GM12865 (cell line): ENCODE results near the gene ALDH8A1.
"Not testable (repeated sequence)": the region's sequence is repeated elsewhere in the genome, so short reads cannot be mapped to it uniquely, and the experiment has no call there.

Experiments used
- DNase-seq: peaks from one replicate; pipeline ENCODE4 v3.0.0; 2010; ENCODE audit warnings: low read depth
- H3K4me3 ChIP-seq: 2 replicates; pipeline ENCODE4 v1.5.1; 2011; ENCODE audit warnings: mild to moderate bottlenecking, low read depth, low read length, control low read depth
- CTCF ChIP-seq: IDR thresholded peaks from 2 replicates; pipeline ENCODE4 v1.5.1; 2011; ENCODE audit warnings: low read length, control low read depth, low read depth, inconsistent platforms; ENCODE audit not compliant: insufficient read depth; ENCODE audit errors: missing control alignments

ALDH8A1 gene

DNA sequence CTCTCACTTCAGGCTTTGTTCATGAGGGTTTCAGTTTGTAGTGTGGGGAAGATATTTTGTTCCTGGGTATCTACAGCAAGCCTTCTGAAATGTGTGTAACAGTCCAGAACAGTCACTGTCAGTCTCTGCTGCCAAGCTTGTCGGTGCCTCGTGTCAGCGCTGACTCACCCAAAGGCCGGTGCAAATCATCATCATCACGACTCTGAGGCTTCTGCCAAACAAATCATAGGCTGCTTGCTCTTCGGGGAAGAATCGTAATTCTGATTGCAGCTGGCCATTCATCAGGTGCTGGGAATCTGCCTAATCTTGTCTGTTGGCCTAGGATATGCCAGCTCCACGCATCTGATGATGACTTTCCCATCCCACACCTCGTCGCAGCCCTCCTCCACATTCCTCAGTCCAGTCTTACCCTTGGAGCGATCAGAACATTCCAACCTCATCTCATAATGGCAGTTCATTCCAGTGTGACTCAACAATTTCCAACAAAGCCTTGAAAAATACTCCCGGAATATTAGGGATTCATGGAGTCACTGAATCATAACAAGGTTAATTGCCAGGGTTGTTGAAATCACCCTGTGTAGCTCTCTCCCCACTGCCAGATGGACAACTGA, 40.9 kb downstream of the ALDH8A1 start:
- TF ChIP-seq CTCF: no peak
- DNase-seq: no peak
- no peak overlapping the region for H3K4me3 ChIP-seq

DNA sequence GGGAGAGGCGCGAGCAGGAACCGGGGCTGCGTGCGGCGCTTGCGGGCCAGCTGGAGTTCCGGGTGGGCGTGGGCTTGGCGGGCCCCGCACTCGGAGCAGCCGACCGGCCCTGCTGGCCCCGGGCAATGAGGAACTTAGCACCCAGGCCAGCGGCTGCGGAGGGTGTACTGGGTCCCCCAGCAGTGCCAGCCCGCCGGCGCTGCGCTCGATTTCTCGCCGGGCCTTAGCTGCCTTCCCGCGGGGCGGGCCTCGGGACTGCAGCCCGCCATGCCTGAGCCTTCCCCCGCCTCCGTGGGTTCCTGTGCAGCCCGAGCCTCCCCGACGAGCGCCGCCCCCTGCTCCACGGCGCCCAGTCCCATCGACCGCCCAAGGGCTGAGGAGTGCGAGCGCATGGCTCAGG, 45.2 kb downstream of the ALDH8A1 start:
- not testable (repeated sequence) for H3K4me3 ChIP-seq, DNase-seq

DNA sequence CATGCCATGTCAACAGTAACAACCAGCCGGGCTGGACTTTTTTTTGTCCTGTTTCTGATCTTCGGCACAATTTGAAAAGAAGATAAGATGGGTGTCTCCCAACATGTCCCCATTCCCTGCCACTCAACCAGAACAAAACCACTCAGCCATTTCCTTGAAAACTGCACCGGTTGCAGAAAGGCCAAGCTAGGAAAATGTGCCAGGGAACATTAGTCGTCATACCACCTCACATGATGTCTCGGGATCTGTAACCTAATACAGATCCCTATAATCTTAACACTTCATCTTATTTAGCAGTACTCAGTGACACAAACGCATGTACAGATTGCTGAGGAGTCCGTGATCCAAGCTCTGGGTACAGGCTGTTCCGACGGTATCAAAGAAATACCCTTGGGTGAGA, 46.5 kb downstream of the ALDH8A1 start:
- no peak overlapping the region for H3K4me3 ChIP-seq
- TF ChIP-seq CTCF: no peak
- DNase-seq: no peak

- no peak for TF ChIP-seq CTCF
- DNase-seq: no peak
- H3K4me3 ChIP-seq: no peak overlapping the region
These were observed 47.0 kb downstream of the ALDH8A1 start for GRCh38 chr6:134902936-134903335.

GRCh38 chr6:134902074-134902861, 47.6 kb downstream of the ALDH8A1 start:
- DNase-seq: no peak
- no peak overlapping the region for H3K4me3 ChIP-seq
- TF ChIP-seq CTCF: no peak

GRCh38 chr6:134898575-134898974, 51.3 kb downstream of the ALDH8A1 start:
- no peak for DNase-seq
- no peak overlapping the region for H3K4me3 ChIP-seq
- no peak for TF ChIP-seq CTCF

- H3K4me3 ChIP-seq, DNase-seq: not testable (repeated sequence)
These were observed 51.7 kb downstream of the ALDH8A1 start for GRCh38 chr6:134898166-134898565.

DNA sequence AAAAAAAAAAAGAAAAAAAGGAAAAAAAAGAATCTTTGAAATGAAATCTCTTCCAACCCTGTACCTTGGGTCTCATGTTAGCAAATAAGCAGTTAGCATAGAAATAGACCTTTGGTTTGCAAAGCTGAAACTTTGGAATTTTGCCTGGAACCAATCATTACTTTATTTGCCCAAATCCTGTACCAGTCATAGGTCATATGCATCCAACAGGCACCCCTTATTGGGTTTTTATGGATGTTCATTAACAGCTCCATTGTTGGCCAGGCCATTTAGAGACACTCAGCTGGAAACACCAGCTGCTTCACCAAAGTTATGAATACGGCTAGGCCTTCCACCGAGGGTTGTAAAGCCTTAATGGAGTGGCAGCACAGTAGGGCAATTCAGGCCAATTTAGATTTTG, 53.0 kb downstream of the ALDH8A1 start:
- no peak overlapping the region for H3K4me3 ChIP-seq
- no peak for TF ChIP-seq CTCF
- DNase-seq: no peak
